Measurements from ENCODE around the gene SLC4A3.

The SLC4A3 gene

DNA sequence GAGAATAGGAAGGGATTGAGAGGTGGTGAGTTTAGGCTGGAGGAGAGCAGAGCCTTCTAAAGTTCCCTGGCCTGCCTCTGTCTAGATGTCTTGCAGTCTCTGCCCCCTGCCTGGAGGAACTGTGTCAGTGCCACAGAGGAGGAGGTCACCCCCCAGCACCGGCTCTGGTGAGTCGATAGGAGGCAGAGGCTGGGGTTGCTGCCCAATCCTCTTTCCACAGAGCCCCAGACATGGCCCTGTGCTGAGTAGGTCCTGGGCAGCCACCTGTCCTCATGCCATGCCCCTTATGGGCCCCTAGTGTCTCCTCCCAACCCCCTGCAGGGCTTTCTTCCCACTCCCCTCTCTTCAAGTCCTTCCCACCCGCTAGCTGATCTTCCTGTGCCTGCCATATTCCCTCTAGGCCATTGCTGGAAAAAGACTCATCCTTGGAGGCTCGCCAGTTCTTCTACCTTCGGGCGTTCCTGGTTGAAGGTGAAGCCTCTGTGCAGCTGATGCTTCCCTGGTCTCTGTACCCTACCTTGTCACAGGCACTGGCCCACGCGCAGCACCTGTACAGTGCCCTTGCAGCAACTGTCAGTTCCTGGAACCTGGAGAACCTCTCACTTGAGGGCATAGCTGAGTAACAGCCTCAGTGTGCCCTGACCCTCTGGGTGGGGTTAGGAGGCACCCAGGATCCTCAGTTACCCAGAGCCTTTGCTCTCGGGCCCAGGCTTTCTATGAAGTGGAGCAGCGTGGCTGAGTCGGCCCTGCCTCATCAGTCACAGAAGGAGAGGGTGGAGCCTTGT, 13.2 kb upstream of the SLC4A3 start:
- DNase-seq: no peak

- DNase-seq: no peak
These were observed 12.4 kb upstream of the SLC4A3 start for GRCh38 chr2:219615036-219615435.

DNA sequence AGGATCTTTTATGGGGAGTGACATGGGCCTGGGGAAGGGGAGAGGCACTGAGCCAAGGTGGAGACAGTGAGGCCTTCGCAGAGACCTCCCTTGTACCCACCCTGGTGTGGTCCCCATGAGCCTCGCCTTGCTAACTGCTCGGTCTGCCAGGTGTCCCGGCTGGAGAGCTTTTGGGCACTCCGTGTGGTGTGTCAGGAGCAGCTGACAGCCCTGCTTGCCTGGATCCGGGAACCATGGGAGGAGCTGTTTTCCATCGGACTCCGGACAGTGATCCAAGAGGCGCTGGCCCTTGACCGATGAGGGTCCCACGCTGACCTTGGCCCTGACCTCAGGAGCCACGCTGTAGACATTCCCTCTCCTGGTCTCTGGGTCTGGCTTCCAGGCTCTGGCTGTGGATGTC, 11.5 kb upstream of the SLC4A3 start:
- no peak for DNase-seq

DNA sequence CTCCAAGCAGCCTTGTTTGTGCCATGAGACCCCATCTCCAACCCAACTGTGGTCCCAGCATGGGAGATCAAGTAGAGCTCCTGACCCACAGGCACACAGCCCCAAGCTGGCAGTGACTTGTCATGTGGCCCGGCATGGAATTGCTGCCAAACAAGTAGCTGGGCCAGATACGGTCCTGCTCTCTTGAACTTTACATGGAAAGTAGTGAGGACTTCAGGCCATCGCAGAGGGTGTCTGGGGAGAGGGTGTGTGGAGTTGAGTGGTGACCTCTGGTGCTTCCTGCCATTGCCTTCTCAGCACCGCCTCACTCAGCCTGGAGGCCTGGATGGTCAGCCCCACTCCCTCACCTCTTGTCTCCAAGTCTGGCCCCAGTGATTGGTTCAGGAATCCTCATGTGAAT, 10.9 kb upstream of the SLC4A3 start:
- no peak for DNase-seq

DNA sequence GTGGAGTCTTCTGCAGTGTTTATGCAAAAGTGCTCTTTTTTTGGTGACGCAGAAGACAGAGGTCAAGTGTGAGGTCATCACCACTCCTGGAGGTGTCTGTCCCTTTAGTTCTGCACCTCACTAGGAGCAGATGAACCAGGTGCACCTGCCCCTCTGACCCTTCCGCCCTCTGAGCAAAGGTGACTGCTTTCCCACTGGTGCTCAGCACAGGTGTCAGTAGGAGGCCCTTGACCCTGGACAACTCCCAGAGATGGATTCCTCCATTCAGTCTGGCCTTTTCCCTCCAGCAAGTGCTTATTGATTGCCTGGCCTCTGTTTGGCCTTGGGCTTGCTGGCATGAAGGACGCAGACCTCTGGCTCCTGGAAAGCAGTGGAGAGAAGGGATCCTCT, 8.7 kb upstream of the SLC4A3 start:
- no peak for DNase-seq

DNA sequence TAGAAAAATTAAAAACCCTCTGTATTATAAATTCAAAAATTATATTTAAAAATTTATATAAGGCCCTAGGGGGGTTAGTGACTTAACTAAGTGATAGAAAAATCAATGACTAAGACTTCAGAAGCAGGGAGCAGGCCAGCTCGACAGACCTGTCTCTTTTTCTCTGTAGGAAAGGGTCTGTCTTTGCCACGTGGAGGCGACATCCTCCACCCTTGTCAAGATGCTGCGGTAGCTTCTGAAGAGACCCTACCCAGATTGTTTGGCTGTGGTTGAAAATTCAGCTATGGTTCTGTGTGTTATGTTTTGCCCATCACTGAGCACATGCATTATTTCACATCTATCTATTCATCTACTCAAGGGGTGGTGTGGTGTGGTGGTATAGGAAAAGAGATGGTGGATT, 8.2 kb upstream of the SLC4A3 start:
- no peak for DNase-seq

DNA sequence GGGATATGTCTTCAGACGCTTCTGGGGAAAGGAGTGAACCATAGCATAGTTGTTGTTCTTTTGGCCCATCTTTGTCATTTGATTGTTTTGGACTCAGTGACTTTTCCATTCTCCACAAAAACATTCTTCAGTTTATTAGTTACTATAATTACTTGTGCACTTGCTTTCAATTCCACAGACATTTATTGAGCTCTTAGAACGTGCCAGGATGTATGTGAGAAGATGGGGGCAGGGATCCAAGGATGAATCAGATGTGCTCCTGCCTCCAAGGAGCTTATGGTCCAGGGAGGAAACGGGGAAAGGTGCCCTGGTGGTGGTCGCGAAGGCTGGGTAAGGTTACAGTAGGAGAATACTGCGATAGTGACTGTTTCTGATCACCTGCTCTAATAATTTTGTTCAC, 6.9 kb upstream of the SLC4A3 start:
- no peak for DNase-seq

DNA sequence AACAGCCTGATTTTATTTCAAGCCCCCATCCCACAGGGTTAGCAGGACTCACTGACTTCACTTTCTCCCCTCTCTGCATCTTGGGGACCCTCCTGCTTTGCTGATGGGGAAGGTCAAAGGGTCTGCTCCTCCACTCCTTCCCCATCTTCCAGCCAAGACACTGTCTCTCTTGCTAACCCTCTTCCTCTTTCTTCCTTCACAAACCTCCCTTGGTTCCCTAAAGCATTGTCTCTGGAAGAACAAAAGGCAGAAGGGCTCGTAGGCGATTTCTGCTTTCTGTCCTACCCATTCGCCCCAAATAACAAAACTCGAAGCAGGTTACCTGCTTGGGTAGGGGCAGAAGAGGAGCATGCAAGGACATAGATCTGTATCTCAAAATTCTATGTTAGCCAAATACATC, 5.5 kb upstream of the SLC4A3 start:
- DNase-seq: no peak

DNA sequence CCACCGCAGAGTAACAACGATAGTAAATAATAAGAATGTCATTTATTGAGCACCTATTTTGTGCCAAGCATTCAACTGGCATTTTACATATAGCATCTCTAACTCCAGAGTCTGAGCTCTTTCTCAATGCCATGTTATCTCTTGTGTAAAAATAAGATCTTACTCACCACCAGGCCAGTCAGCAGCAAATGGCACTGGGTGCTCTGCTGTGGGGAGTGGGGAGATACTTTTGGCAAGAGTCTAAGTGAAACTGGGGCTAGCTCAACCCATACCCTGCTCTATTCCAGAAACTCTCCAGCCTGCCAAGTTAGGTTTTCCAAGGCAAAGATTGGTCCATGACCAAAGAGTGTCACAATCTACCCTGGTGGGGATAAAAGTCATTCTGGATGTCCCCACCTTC, 5.0 kb upstream of the SLC4A3 start:
- no peak for DNase-seq

- DNase-seq: no peak
These were observed 2.9 kb upstream of the SLC4A3 start for GRCh38 chr2:219624565-219624964.

DNA sequence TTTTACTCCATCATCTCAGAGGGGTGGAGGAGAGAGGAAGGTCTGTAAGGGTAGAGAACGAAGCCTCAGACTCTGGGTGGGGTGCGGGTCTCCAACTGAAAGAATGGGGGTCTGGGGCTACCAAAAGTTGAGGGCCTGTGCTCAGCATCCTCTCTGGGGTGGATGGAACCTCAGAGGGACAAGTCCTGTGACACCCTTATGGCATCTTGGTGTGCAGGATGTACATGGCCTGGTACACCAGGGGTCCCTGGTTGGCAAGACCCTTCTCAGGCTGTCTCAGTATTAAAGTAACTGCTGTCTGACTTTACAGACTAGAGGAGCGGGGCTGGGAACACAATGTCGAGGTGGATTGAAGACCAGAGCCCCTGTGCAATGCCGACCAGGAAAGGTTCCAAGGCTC, 2.3 kb upstream of the SLC4A3 start:
- no peak for DNase-seq

DNA sequence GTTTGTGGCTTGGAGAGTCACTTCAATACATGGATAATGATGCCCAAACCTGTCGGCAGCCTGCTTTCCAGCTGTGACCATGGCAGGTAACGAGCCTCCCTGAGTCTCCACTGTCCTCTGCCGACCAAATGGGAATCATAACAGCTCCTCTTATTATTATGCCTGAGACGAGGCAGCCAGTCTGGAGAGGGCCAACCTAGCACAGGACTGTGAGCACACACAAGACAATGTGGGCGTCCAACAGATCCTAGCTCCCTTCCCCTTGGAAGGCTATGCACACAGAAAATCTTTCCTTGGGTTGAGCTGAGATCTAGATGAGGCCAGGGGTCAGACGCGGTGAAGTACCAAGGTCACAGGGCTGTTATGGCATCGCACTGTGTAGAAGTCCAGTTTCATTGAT, 890 bp upstream of the SLC4A3 start:
- DNase-seq: no peak

GRCh38 chr2:219628235-219628985, 980 bp downstream of the SLC4A3 start:
- DNase-seq: no peak

- no peak for DNase-seq
These were observed 1.8 kb downstream of the SLC4A3 start for GRCh38 chr2:219628986-219629901.

GRCh38 chr2:219629976-219630695, 2.7 kb downstream of the SLC4A3 start:
- no peak for DNase-seq

GRCh38 chr2:219630770-219631405, 3.5 kb downstream of the SLC4A3 start:
- no peak for DNase-seq

DNA sequence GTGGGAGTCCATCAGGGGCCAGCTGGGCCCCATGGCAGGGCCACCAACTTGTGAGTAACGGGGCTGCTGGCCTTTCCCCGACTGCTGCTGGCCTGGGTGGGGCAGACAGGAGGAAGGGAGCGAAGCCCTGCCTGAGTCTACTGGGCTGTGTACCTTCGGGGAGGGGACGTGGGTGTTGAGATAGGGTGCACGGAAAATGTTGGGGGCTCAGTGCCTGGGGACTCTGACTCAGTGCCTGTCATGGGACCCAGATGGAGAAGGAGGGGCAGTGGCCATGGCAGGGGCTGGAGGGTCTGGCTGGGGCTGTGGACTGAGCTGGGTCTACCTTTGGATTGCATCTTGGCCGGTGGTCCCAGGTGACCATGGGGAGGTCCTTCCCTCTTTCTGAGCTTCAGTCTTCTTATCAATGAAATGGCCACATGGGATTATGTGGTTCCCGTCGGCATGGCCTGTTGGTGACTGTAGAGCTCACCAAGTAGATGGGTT, 4.0 kb downstream of the SLC4A3 start:
- DNase-seq: no peak

DNA sequence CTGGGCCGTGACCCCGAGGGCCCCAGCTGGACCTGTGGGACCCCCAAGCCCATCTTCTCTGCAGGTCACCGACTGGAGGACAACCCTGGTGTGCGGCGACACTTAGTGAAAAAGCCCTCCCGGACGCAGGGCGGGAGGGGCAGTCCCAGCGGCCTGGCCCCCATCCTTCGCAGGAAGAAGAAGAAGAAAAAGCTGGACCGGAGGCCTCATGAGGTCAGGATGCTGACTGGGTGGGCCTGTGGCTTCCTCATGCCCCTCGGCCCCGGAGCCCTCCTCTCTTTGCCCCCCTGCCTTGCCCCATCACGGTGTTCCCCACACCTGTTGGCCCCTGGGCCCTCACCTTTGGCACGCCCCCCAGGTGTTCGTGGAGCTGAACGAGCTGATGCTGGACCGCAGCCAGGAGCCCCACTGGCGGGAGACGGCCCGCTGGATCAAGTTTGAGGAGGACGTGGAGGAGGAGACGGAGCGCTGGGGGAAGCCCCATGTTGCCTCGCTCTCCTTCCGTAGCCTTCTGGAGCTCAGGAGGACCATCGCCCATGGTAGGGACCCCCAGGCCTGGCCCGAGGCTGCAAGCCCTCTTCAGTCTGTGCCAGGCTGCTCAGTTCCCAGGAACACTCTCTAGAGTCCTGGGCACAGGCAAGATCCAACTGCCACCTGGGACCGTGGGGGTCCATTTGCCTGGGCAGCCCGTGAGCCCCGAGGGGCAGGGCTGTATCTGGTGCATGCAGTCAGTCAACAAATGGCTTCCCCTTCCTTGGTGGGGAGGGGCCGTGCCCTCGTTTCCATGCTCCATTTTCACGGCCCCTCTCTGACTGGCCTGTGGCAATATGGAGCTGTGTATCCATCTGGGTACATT, 4.7 kb downstream of the SLC4A3 start:
- DNase-seq: no peak

DNA sequence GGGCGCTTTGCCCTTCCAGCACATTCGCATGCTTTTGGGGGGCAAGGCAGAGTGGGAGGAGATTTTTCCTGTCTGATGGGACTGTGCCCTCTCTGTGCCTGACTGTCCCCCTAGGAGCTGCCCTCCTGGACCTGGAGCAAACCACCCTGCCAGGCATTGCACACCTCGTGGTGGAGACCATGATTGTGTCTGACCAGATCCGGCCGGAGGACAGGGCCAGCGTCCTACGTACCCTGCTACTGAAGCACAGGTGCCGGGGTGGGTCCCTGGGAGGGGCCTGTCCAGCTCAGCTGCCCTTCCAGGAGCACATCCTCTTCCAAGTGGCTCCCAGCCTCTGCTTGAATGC, 5.3 kb downstream of the SLC4A3 start:
- no peak for DNase-seq

DNA sequence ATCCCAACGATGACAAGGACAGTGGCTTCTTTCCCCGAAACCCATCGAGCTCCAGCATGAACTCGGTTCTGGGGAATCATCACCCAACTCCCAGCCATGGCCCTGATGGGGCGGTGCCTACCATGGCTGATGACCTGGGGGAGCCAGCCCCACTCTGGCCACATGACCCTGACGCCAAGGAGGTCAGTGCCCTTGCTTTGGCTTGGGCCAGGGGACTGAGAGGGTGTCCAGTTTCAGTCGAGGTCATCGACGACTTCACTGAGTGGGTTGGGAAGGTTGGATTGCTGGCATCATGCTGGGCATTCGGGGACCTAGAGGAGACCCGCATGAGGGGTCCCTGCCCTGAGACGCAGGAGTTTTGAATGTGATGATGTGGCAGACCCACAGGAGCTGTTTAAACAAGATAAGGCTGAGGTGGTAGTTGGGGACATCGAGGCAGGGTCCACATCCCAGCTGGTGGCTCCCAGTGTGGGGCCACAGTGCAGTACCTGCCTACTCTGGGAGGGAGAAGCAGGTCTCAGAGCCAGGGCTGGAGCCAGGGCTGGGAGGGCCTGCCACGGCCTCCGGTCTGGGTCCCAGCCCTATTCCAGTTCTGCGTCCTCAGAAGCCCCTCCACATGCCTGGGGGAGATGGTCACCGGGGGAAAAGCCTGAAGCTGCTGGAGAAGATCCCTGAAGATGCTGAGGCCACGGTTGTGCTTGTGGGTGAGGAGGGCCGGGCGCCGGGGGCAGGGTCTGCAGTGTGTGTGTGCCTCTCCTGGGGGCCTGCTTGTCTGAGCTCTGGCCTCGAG, 6.0 kb downstream of the SLC4A3 start:
- no peak for DNase-seq

Measured in stimulated activated CD4-positive, alpha-beta T cell treated with anti-CD3 and anti-CD28 coated beads, Interleukin-2, amount 100 ng/mL, for 24 hours (primary cell).